GM19025 (cell line): ENCODE data around the gene CALCA.
"Not testable (repeated sequence)": the region's sequence is repeated elsewhere in the genome, so short reads cannot be mapped to it uniquely, and the experiment has no call there.

Experiments used
- ATAC-seq: cut with Tn5 transposase; IDR thresholded peaks from one replicate; pipeline ENCODE4 v1.9.1; 2021; ENCODE audit warnings: mild to moderate bottlenecking, low read depth, moderate library complexity; ENCODE audit not compliant: unreplicated experiment

CALCA gene, protein sequence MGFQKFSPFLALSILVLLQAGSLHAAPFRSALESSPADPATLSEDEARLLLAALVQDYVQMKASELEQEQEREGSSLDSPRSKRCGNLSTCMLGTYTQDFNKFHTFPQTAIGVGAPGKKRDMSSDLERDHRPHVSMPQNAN

DNA sequence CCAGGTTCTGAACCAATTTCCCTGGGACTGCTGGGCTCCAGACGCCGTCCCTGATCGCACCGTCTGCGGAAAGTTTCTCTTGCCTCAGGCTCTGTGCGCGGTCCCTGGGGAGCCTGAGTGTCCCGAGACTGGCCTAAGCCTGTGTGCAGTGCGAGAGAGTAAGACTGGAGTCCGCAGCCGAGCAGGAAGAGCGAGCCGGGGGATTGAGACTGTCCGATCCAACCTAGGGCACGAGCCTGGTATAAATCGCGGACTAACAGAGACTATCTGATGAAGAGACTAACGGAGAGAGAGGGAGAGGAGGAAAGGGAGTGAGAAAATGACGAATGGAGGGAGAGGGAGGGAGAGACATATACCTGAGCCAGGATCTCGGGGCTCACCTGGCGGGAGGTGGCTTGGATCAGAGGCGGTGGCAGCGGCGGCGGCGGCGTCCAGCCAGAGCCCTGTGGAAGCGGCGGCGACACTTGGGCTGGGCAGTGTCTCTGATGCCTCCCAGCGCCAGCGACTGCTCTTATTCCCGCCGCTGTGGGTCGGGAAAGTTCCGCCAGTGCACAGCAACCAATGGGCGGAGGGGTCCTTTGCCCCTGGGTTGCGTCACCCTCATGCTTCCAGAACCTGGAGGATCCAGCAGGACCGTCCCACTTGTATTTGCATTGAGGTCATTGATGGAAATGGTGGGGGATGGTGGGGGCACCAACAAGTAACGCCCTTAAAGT, at the start of gene CALCA:
TSS of gene CALCA (minus strand) at position 487 of the 716 bp plus-strand sequence. CDS start 1,159 bp downstream, outside the sequence.
- no peak for ATAC-seq

DNA sequence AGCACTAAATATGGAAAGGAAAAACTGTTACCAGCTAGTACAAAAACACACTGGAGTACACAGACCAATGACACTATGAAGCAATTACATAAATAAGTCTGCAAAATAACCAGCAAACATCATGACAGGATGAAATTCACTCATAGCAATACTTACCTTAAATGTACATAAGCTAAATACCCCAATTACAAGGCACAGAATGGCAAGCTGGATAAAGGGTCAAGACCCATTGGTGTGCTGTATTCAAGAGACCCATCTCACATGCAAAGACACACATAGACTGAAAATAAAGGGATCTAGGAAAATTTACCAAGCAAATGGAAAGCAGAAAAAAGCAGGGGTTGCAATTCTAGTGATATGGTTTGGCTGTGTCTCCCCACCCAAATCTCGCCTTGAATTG, 44.0 kb upstream of the CALCA start:
- no peak for ATAC-seq

DNA sequence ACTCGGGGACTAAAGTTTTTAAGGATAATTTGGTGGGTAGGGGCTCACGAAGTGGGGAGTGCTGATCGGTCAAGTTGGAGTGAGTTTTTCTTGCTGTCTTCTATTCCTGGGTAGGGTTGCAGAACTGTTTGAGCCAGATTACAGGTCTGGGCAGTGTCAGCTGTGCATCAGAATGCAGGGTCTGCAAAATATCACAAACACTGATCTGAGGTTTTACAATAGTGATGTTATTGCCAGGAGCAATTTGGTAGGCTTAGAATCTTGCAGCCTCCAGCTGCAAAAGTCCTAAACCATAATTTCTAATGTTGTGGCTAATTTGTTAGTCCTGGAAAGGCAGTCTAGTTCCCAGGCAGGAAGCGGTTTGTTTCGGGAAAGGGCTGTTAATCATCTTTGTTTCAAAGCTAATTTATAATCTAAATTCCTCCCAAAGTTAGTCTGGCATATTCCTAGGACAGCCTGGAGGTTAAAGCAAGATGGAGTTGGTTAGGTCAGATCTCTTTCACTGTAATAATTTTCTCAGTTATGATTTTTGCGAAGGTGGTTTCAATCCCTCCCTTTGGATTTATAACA, 39.7 kb upstream of the CALCA start:
- ATAC-seq, result no peak

DNA sequence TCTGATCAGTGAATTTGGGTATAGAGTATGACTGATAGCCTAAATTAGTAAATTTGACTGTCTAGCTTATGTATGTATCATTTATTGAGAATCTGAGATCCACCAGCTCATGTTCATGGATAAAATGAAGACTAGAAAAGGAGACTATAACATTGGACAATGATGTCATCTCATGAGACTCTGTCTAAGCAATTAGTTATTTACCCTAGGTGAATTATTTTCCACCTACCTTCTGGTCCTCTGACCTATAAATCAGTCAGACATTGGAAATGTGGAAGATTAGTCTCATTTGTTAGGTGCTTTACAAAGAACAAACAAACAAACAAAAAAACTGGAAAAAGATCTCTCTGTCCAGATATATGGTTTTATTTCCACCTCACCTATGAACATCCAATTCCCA, 38.7 kb upstream of the CALCA start:
- no peak for ATAC-seq

DNA sequence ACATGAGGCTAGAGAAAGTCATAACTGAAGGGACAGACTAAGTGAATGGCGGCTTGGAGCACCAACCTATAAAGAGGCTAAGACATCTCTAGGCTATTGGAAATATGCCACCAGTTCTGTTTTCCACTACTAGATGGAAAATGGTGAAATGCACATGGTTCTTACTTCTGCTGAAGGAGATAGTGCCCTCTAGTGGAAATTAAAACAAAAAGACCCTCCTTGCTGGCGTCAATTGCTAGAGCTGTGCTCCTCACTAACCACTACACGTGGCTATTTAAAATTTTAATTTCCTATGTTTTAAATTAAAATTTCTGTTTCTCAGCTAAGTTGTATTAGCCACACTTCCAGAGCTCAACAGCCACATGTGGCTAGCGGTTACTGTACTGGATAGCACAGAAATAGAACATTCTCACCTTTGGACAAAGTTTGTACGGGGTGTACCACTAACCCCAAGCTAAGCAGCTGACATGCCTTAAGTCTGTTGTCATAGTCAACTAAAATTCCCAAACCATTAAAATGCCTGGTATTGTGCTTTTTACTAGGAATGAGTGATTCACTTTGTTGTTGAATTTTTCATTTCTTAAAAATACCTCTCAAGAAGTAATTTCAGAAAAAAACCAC, 34.1 kb upstream of the CALCA start:
- no peak for ATAC-seq

DNA sequence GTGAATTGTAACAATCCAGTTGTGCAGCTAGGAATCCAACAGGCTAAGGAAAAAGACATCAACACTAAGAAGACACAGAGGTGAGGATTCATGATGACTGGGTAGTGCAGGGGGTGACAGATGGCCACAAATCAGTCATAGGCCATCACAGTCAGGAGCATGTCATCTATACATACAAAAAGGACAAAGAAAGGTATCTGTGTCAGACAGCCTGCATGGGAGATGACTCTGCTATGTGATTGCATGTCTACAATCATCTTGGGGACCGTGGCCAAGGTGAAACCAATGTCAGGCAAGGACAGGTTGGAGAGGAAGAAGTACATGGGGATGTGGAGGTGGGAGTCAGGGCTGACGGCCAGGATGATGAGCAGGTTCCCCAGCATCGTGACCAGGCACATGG, 16.0 kb upstream of the CALCA start:
- ATAC-seq, result not testable (repeated sequence)

DNA sequence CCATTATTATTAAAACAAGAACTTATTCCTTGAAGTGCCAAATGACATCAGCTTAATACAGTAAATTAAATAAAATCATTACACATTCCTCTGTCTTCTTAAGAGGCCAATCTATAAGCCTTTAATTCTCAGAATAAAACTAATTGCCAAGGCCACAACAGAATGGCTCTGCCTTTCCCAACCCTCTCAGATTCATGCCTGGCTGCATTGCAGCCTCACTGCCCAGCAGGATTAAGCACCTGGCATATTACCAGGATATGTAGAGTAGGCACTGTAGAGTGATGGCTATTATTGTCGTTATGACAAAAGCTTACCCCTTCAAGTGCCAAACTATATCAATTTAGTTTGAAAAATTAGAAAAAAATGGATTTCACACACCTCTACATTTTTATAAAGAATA, 9.4 kb upstream of the CALCA start:
- ATAC-seq, result no peak

DNA sequence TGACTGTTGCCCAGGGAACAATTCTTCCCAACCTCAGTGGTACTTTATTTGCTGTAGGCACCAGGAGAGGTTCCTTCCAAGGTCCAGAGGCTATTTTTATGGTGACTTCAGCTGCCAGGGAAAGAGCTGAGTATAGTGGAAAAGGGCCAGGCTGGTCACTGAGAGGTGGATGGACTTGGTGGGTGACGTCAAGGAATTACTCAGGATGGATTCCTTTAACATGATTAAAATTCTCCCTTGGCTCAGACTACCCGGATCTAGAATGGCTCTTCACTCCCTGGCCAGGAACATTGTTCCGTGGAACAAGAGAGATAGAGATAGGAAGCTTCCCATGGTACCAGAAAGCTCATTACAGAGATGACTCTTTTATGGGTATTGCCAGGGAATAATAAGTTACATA, 8.7 kb upstream of the CALCA start:
- no peak for ATAC-seq

DNA sequence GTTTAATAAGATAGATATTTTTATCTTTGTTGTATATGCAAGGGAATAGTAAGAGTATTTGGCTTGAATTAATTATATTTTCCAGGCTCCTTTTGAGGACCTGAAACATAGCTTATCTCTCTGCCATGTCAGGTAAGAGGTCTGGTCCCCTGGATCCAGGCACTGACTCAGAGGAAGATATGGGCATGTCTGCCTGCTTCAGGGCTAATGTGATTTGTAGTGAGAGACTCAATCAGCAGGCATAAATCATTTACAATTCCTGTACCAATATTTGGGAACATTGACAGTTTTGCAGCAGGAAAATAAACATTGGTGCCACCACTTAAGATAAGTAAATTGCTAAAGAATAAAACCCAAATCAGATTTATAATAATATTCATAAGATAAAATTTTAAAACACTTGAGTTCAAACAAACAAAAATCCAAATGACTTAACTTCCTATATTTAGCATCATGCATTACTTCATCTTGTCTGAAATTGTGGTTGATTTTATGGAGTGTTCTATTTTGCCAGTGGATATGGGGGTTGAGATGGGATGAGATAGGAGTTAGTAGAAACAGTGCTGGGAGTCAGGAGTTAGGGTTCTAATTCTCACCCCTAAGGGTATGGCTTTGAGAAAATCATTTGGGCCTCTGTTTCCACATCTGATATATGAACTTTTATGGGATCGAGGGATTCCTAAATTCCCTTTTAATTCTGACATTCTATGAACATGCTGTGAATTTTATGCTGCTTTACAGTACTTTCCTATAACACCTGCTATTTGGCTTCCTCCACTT, 5.1 kb upstream of the CALCA start:
- no peak for ATAC-seq

DNA sequence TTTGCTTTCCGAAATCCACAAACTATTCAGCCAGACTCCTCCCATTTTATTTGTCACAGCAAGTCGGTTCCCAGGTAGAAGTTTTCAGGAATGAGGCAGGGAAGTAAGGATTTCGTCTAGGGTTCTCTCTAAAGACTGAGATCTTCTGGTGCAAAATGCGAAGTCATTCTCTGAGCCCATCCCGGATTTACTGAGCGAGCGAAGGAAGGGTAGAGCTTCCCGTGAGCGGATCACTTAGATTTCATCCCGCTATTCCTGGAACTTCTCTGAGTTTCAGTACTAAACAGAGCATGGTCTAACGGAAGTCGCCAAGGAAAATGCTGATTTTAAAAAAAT, 3.1 kb upstream of the CALCA start:
- ATAC-seq, result no peak

DNA sequence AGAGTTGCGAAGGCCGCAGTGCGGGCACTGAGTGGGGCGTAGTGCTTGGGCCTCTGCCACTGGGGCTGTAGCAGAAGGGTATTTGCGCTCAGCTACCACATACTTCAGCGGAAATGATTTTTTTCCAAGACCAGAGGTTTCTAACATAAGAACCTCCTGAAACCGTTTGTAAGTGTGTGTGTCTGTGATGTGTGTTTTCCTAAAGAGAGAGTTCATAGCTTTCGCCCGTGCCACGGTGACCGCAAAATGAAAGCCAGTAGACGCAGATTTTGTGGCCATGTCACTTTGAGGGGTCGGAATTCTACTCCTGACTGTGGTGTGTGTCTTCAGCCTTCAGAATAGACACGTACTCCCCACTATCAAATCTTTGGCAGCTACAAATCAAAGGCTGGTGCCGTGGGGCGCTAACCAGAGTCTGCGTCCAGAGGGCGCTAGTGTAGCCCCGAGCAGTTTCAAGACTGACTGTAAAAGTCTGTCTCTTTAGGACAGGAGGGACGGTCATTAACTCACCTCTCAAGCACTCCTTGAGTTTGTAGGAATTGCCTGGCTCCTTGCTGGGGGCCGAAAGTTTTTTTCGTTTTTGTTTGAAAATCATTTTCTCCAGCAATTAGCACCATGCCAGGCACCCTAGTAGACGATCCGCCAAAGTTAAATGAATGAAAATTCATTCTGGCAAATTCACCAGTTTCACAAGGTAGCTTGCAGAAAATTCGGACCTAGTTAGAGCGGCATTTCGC, 2.5 kb upstream of the CALCA start:
- no peak for ATAC-seq

DNA sequence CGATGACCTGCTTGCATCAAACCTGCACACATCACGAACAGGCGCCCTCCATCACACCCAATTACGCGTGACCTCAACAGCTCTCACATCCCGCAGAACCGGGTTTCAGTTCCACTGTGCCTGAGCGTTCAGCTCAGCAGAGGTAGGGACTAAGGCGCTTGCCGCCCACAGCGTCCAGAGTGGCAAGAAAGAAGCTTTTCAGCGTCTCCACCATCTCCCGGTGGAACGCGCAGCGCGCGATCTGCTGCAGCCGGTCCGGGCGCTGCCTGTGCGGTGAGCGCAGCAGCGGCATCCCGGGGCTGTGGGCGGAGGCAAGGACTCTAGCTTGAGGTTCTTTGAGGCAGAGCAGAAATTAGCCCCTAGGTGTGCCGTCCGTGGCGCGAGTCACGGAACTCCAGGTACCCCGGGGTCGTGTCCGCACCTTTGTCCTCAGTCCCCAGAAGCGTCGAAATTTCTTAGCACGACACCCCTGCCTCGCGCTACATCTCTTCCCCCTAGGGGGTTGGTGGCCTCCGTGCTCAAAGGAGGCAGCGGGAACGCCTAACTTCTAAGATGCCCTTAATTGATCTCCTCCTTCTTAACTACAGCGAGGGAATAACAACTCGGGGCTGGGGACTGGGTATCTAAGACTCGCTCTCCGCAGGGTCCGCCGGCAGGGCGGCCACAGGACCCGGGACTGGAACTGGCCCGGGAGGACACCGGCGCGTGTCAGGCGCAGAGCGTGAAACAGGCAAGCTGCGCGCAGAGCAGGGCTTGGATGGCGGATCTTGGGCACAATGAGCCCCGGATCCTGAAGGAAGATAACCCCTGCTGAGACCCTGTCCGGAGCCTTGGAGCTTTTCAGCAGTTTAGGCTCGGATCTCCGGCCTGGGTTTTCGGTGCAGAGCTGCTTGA, 1.7 kb upstream of the CALCA start:
- no peak for ATAC-seq

DNA sequence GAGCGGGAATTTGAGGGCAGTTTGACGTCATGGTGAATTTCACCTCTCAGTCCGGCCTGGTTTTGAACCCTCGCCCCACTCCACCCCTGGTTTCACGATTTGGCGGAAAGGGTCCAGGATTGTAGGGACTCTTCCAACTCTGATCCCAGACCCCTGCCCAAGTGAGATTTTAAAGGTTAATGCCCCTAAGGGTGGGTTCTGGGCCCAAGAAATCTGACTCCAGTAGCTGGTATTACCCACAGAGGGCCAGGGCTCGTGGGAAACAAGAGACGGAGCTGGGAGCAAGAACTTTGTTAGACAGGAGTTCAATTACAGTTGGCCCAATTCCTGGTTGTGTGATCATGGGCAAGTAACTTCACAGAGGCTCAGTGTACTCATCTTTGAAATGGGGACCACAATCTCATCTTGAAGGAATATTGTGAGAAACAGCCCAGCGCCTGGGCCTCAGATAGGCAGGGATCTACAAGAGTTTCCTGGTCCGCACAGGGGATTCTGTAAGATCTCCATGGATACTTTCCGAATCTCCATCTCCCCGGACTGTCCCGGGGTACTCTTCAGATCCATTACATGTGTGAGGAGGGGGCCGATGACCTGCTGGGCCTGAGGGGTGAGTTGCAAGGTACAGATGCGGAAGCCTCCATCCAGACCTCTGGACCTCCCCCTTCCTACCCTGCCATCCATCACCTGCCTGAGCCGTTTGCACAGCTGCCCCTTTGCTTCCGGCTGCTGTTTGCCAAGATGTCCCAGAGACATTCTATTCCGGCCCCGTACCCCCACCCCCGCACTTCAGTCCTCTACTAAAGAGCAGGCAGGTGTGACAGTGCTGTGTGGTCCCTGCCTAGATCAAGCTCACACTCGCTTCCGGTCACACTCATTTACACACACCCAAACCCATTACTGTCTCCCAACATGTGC, 687 bp upstream of the CALCA start:
- no peak for ATAC-seq

DNA sequence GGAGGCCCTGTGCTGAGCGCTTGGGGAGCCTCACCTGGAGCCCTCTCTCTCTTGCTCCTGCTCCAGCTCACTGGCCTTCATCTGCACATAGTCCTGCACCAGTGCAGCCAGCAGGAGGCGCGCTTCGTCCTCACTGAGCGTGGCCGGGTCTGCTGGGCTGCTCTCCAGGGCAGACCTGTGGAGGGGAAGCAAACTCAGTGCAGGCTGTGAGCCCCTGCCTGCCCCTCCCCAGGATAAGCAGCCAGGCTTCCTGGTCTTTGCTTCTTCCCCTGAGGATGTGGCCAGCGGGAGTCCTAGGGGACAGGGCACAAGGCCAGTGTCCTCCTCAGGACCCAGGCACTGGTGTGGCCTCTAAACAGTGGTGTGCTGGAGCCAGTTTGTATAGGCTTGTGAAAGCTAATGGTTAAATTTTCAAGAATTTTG, 2.2 kb downstream of the CALCA start:
- no peak for ATAC-seq

DNA sequence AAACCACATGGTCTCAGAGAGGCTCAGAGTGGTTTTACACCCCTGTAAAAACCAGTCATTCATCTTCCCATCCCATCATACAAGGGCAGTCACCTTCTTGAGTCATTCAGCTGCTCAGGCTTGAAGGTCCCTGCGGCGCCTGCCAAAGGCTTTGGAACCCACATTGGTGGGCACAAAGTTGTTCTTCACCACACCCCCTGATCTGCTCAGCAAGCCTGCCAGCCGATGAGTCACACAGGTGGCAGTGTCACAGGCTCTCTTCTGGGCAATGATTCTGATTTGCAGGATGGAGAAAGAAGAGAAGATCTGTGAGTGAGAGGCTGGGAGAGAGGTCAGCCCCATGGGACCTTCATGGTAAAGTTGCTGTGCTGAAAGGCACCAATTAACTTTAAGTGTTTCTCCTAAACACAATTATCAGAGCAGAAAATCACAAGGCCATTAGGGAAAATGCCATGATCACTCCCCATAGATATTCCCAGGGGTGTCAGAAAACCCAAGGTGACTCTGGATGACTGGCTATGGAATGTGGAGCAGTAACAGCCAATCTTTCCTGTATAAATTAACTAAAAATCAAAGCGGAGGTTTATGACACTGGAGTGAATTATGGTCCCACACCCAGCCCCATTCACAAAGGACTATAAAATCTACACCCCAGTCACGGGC, 4.4 kb downstream of the CALCA start:
- ATAC-seq, result no peak

DNA sequence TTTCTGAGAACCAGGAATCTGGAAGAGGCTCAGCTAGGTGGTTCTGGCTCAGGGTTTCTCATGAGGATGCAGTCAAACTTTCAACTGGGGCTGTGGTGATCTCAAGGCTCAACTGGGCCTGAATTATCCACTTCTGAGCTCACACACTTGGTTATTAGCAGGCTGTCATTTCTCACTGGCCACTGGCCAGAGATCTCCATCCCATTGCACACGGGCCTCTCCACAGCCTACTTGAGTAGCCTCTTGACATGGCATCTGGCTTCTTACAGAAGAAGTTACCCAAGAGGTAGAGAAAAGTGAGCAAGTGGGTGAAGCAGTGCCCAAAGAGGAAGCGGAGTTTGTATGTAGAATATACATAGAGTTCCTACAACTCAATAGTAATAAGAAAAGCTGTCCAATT, 16.0 kb downstream of the CALCA start:
- no peak for ATAC-seq

DNA sequence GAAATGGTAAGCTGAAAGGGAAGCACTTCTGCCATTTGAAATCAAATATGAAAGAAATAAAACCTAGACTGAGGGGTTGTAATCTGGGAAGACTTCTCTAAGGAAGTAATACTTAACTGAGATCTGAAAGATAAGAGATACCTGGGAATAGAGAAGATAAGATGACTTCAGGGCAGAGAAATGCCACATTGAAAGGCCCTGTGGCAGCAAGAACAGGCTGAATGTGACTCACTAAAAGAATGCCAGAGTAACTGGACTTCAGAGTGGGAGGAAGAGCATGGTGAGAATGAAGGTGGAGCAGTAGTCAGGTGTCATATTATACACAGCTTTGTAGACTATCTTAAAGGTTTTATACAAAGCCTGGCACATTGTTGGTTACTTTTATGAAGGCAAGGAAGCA, 17.6 kb downstream of the CALCA start:
- ATAC-seq, result no peak

DNA sequence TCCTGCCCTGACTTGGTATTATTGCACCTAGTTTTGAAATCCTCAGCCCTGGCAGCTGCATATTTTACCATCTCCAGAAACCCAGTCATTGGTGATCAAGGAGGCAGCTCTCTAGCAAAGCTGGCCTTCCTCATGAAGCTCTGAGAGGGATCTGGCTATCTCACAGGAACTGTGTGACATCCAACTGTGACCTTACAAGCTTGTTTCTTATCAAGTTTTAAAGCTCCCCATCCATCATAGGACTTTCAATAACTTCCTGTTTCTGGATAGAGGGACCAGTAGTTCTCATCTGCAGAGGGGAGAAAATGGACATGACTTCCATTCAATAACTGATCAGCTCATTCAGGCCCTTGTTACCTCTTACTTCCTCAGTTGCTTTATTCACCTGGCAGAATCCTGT, 18.2 kb downstream of the CALCA start:
- no peak for ATAC-seq
